D721Med (cell line): ENCODE results near the gene SLC46A2.

Source experiments
- DNase-seq: peaks from one replicate; pipeline ENCODE4 v3.0.0; 2011; ENCODE audit warnings: low spot score; ENCODE audit not compliant: insufficient read length
- FAIRE-seq: peaks from 2 replicates; lab custom pipeline; 2011; peaks lifted over from hg19 to GRCh38; lab: Jason Lieb, UNC
- TF ChIP-seq, protein P1 (sequence below): IDR thresholded peaks from 2 replicates; pipeline ENCODE4 v1.5.1; 2012; ENCODE audit warnings: mild to moderate bottlenecking, control low read depth; ENCODE audit not compliant: insufficient read depth; ENCODE audit errors: missing control alignments

The SLC46A2 gene

DNA sequence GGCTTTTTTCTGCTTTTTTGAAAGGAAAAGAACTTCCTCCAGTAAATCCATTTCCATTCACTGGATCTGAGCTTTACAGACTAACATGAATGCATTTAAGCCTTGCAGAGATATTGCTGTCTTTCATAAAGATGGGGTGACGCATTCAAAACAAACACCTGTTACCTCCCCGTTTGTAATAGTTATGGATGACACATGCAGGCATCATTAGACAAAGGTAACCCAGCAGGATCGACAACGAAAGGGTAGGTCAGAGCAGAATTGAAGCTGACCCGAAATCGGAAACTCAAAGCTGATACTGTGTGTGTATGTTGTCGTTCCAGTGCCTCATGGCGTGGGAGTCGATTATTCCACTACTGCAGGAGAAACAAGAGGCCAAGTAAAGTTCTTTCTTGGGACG, 22.2 kb downstream of the SLC46A2 start:
- FAIRE-seq: no peak

DNA sequence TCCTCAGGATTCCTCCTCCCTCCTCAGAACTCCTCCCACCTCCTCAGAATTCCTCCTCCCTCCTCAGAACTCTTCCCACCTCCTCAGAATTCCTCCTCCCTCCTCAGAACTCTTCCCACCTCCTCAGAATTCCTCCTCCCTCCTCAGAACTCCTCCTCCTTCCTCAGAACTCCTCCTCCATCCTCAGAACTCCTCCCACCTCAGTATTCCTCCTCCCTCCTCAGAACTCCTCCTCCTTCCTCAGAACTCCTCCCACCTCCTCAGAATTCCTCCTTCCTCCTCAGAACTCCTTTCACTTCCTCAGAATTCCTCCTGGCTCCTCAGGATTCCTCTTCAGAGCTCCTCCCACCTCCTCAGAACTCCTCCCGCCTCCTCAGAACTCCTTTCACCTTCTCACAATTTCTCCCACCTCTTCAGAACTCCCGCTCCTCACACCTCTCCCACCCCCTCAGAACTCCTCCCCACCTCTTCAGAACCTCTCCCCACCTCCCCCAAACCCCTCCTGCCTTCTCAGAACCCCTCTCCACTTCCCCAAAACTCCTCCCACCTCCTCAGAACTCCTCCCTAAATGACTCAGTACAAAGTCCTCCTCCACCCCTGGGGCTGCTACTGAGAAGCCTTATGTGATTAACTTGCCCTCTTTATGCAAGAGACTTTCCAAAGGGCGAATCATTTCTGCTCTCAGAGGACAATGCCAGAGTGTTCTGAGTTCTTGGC, 23.2 kb downstream of the SLC46A2 start:
- DNase-seq (no peak), FAIRE-seq (no peak)
- TF ChIP-seq, protein P1, sequence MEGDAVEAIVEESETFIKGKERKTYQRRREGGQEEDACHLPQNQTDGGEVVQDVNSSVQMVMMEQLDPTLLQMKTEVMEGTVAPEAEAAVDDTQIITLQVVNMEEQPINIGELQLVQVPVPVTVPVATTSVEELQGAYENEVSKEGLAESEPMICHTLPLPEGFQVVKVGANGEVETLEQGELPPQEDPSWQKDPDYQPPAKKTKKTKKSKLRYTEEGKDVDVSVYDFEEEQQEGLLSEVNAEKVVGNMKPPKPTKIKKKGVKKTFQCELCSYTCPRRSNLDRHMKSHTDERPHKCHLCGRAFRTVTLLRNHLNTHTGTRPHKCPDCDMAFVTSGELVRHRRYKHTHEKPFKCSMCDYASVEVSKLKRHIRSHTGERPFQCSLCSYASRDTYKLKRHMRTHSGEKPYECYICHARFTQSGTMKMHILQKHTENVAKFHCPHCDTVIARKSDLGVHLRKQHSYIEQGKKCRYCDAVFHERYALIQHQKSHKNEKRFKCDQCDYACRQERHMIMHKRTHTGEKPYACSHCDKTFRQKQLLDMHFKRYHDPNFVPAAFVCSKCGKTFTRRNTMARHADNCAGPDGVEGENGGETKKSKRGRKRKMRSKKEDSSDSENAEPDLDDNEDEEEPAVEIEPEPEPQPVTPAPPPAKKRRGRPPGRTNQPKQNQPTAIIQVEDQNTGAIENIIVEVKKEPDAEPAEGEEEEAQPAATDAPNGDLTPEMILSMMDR: no peak

More for the DNA sequence above, 22.2 kb downstream of the SLC46A2 start:
- TF ChIP-seq, protein P1: no peak
- no peak for DNase-seq

DNA sequence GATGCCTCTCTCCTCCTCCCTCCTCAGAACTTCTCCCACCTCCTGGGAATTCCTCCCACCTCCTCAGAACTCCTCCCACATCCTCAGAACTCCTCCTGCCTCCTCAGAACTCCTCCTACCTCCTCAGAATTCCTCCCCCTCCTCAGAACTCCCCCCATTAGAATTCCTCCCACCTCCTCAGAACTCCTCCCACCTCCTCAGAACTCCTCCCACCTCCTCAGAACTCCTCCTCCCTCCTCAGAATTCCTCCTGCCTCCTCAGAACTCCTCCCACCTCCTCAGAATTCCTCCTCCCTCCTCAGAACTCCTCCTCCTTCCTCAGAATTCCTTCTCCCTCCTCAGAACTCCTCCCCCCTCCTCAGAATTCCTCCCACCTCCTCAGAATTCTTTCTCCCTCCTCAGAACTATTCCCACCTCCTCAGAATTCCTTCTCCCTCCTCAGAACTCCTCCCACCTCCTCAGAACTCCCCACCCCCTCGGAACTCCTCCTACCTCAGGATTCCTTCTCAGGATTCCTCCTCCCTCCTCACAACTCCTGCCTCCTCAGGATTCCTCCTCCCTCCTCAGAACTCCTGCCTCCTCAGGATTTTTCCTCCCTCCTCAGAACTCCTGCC, 23.9 kb downstream of the SLC46A2 start:
- no peak for FAIRE-seq
- TF ChIP-seq, protein P1: no peak
- no peak for DNase-seq

DNA sequence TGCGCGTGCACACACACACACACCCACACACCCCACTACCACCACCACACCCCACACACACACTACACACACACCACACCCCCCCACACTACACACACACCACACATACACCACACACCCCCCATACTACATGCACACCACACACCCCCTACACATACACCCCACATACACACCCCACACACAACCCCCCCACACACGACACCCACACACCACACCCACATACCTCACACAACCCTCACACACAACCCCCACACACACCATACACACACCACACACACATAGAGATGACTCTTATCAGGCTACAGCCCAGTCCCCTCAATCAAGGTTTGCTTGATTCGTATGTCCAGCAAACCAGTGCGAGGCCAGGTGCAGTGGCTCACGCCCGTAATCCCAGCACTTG, 25.7 kb downstream of the SLC46A2 start:
- DNase-seq (no peak), FAIRE-seq (no peak)
- TF ChIP-seq, protein P1: no peak

DNA sequence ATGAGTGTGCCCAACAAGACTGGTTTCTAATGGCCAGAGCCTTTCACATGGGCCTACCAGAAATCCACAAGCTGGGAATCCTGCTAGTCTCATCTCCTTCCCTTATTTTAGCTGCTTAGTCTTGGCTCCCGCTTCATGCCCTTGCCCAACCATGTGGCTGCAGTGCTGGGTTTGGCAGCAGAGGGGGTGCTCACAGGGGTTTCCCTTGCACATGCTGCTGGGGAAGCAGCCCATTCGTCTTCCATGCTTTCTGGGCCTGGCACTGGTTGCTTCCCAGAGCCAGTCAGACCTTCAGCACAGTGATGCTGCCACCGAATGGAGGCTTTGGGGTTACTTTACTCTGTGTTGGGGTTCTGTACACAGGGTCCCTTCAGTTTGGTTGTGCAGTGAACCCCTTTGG, 26.3 kb downstream of the SLC46A2 start:
- no peak for FAIRE-seq
- DNase-seq: no peak
- TF ChIP-seq, protein P1: no peak

DNA sequence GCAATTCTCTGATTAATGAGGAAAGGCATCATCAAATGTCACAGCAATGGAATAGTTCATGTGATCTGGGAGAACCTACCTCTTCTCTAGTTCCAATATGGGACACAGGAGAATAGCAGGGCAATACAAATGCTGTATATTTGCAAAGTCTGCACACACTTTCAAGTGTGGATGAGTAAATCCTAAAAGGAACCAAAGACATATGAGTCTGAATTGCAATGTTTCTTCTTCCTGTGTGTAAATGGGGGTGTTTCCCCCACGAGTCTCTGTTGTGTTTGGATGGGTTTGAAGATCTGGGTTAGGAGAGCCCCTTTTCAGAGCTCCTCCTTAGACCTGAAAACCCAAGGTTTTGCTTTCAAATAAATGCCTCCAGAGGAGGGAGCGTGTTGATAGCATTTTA, 26.9 kb downstream of the SLC46A2 start:
- TF ChIP-seq, protein P1: no peak
- no peak for DNase-seq
- FAIRE-seq: no peak

DNA sequence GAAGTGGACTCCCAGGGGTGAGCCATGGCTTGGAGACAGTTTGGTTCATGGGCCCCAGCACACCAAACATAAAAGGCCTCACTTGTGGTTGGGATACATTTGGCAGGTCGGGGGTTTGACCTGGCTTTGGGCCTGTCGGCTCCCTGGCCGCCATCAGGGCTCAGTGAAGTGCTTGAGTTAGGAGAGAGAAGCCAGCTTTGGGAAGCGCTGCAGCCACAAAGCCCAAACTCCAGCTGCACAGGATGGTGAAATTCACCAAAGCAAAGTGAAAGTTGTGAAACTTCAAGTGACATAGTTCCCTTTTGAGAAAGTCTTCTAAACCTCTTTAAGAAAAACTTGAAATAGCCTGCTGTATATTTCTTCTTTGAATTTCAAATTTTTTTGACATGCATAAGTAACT, 27.5 kb downstream of the SLC46A2 start:
- no peak for DNase-seq
- FAIRE-seq: no peak

More for the DNA sequence above, 27.5 kb downstream of the SLC46A2 start:
- TF ChIP-seq, protein P1: no peak
